Fibroblast of skin of right biceps (primary cell): ENCODE data around the gene PARD3B.

Source experiments
- DNase-seq: peaks from one replicate; pipeline ENCODE4 v3.0.0-alpha.2; 2013

Gene PARD3B

GRCh38 chr2:205539603-205540002 is 994.3 kb downstream of the PARD3B start:
- no peak for DNase-seq

- DNase-seq: no peak
Measured at GRCh38 chr2:205540036-205540435, 994.8 kb downstream of the PARD3B start.

GRCh38 chr2:205543262-205543843 is 998.1 kb downstream of the PARD3B start:
- DNase-seq: no peak

- DNase-seq: no peak
Measured at GRCh38 chr2:205543937-205544702, 998.8 kb downstream of the PARD3B start.

- no peak for DNase-seq
Measured at GRCh38 chr2:205545971-205546816, 1000.9 kb downstream of the PARD3B start.

GRCh38 chr2:205555566-205556230 is 1010.4 kb downstream of the PARD3B start:
- DNase-seq: no peak

- no peak for DNase-seq
Measured at GRCh38 chr2:205556357-205556756, 1011.1 kb downstream of the PARD3B start.

- no peak for DNase-seq
Measured at GRCh38 chr2:205556841-205557539, 1011.7 kb downstream of the PARD3B start.

- DNase-seq: no peak
Measured at GRCh38 chr2:205557873-205558272, 1012.6 kb downstream of the PARD3B start.

GRCh38 chr2:205561441-205561840 is 1016.2 kb downstream of the PARD3B start:
- DNase-seq: no peak

- DNase-seq: no peak
Measured at GRCh38 chr2:205563646-205564045, 1018.4 kb downstream of the PARD3B start.

GRCh38 chr2:205564346-205565141 is 1019.3 kb downstream of the PARD3B start:
- DNase-seq: no peak

- DNase-seq: no peak
Measured at GRCh38 chr2:205565142-205565522, 1019.9 kb downstream of the PARD3B start.

GRCh38 chr2:205566606-205567168 is 1021.4 kb downstream of the PARD3B start:
- no peak for DNase-seq

- DNase-seq: no peak
Measured at GRCh38 chr2:205568620-205569019, 1023.3 kb downstream of the PARD3B start.

GRCh38 chr2:205570648-205571047 is 1025.4 kb downstream of the PARD3B start:
- DNase-seq: no peak

- DNase-seq: no peak
Measured at GRCh38 chr2:205571360-205571959, 1026.2 kb downstream of the PARD3B start.

- DNase-seq: peak; percentile 86
Measured at GRCh38 chr2:205574001-205574400, 1028.7 kb downstream of the PARD3B start.

- no peak for DNase-seq
Measured at GRCh38 chr2:205579335-205579734, 1034.1 kb downstream of the PARD3B start.

- peak; percentile 66 for DNase-seq
Measured at GRCh38 chr2:205580212-205580987, 1035.1 kb downstream of the PARD3B start.
